Upper lobe of left lung (tissue), 6 donors: Measurements from ENCODE around the gene TRAFD1. TPM values are rescaled to one million over a fixed set of nuclear protein-coding genes. Genes with fewer than 3 reads are reported as not detected.

Experiments
- ATAC-seq, 2 donors: fragments of 200-7000 bp; cut with Tn5 transposase; one replicate each; pipeline ENCODE4 v1.9.1; 2022; ENCODE audit warnings: mild to moderate bottlenecking in 2 of 2, moderate library complexity in 2 of 2; ENCODE audit not compliant: low FRiP score in 2 of 2
- DNase-seq, 2 donors: peaks; one replicate each; pipeline ENCODE4 v3.0.0-alpha.2; 2019 to 2020
- H3K27ac ChIP-seq, 4 donors: fragments of 200-600 bp; sonication (generic); one replicate each; pipeline ENCODE4 v1.5.1; 2016 to 2019
- H3K27me3 ChIP-seq, 4 donors: fragments of 200-600 bp; sonication (generic); one replicate each; pipeline ENCODE4 v1.5.1; 2017 to 2019
- H3K36me3 ChIP-seq, 4 donors: fragments of 200-600 bp; sonication (generic); one replicate each; pipeline ENCODE4 v1.5.1; 2016 to 2019
- H3K4me1 ChIP-seq, 4 donors: fragments of 200-600 bp; sonication (generic); one replicate each; pipeline ENCODE4 v1.5.1; 2018 to 2019
- H3K4me3 ChIP-seq, 4 donors: fragments of 200-600 bp; sonication (generic); one replicate each; pipeline ENCODE4 v1.5.1; 2017 to 2019; ENCODE audit warnings: mild to moderate bottlenecking in 2 of 4, moderate library complexity in 1 of 4
- H3K9me3 ChIP-seq, 4 donors: fragments of 200-600 bp; sonication (generic); one replicate each; pipeline ENCODE4 v1.5.1; 2018 to 2019
- CTCF ChIP-seq, 6 experiments: fragments of 450-650 bp in 4 of 6; fragments of 200-600 bp in 2 of 6; sonication (generic) in 2 of 6; IDR thresholded peaks; one replicate each; pipeline ENCODE4 v1.5.1; 2016 to 2019; ENCODE audit warnings: antibody characterized with exemption in 6 of 6
- EP300 ChIP-seq, 4 donors: sonication (generic); formaldehyde crosslinking; IDR thresholded peaks; one replicate each; pipeline ENCODE4 v1.5.1; 2017; ENCODE audit warnings: antibody characterized with exemption in 4 of 4, control low read depth in 2 of 4
- POLR2A ChIP-seq, 4 donors: fragments of 450-650 bp; IDR thresholded peaks; one replicate each; pipeline ENCODE4 v1.5.1; 2016 to 2017; ENCODE audit warnings: antibody characterized with exemption in 4 of 4, mild to moderate bottlenecking in 2 of 4
- POLR2AphosphoS5 ChIP-seq, 2 donors: sonication (generic); formaldehyde crosslinking; IDR thresholded peaks; one replicate each; pipeline ENCODE4 v1.5.1; 2017; ENCODE audit warnings: antibody characterized with exemption in 2 of 2
- WGBS, 2 donors: methylation state at CpG; one replicate each; pipeline ENCODE4 v1.1.5; 2017 to 2018; 5-methylcytosine and 5-hydroxymethylcytosine counted together
- total RNA-seq, 6 donors: library from RNA; depleted of rRNA in 4 of 6; stranded (reverse); fragments of >200 nt in 4 of 6; gene quantifications; one replicate each; pipeline versions ENCODE4 v1.1.0 to v1.2.1, GENCODE V29; 2016 to 2021
- donor health status: DM: no; HTN: no; CAD: no; lungs with moderate emphysema.
- donor health status: DM: no; HTN: yes; CAD: no; lungs with severe emphysema.

The TRAFD1 gene
- total RNA-seq, 6 donors from 2014 or later, result 36.9 to 75.4 (median 42.6) TPM

- peak in 1 of 2 donors; percentile 83 for DNase-seq
- no peak for TF ChIP-seq POLR2A (IDR thresholded peaks at IDR 0.05)
- TF ChIP-seq POLR2AphosphoS5 (IDR thresholded peaks at IDR 0.05), result peak; percentile 52 to 55
- no peak for TF ChIP-seq EP300 (IDR thresholded peaks at IDR 0.05)
- no peak for TF ChIP-seq CTCF (IDR thresholded peaks at IDR 0.05)
- Histone ChIP-seq H3K9me3 (no peaks in the 10 kb centered on the region), H3K36me3 (no peaks in the 10 kb centered on the region), H3K27me3 (no peaks in the 10 kb centered on the region), H3K4me1 (peaks cover 22 to 34% (median 27%) of the 10 kb centered on the region in 4 donors), H3K4me3 (no peak overlapping the region), H3K27ac (peak overlapping the region; percentile 28 to 72 (median 34))
- ATAC-seq, result peak; percentile 38 to 72
- 75% methylated on average over 11 of the region's 11 CpGs for WGBS, 2 donors
Measured at GRCh38 chr12:112121780-112122565, 3.4 kb upstream of the TRAFD1 start.

- ATAC-seq, result no peak
- peaks cover 28 to 40% (median 34%) of the 10 kb centered on the region in 4 donors for H3K4me1 ChIP-seq
Measured at GRCh38 chr12:112122823-112123690, 2.3 kb upstream of the TRAFD1 start.

GRCh38 chr12:112124918-112125249 lies 476 bp upstream of the TRAFD1 start:
- DNase-seq (no peak), ATAC-seq (no peak)
- no peaks in the 10 kb centered on the region for H3K27me3 ChIP-seq
- H3K36me3 ChIP-seq, result no peaks in the 10 kb centered on the region
- peak overlapping the region in 1 of 4 donors; percentile 99 for H3K27ac ChIP-seq
- whole genome bisulfite sequencing, 2 donors, result 4 to 8% methylated on average over 1 of the region's 1 CpG
- H3K4me1 ChIP-seq, result peaks cover 42 to 59% (median 45%) of the 10 kb centered on the region in 4 donors
- no peaks in the 10 kb centered on the region for H3K9me3 ChIP-seq
- peak overlapping the region in 2 of 4 donors; percentile 97 to 98 for H3K4me3 ChIP-seq
- TF ChIP-seq EP300 (IDR thresholded peaks at IDR 0.05), result no peak

More at GRCh38 chr12:112122823-112123690, 2.3 kb upstream of the TRAFD1 start:
- no peaks in the 10 kb centered on the region for H3K9me3 ChIP-seq
- H3K4me3 ChIP-seq, result no peak overlapping the region
- no peaks in the 10 kb centered on the region for H3K27me3 ChIP-seq
- 68 to 69% methylated on average over 12 of the region's 12 CpGs for WGBS, 2 donors
- H3K27ac ChIP-seq, result peak overlapping the region in 3 of 4 donors; percentile 28 to 72 (median 28)
- DNase-seq, result peak in 1 of 2 donors; percentile 11
- no peaks in the 10 kb centered on the region for H3K36me3 ChIP-seq
- TF ChIP-seq POLR2AphosphoS5 (IDR thresholded peaks at IDR 0.05), result no peak
- no peak for TF ChIP-seq CTCF (IDR thresholded peaks at IDR 0.05)
- TF ChIP-seq POLR2A (IDR thresholded peaks at IDR 0.05), result no peak
- no peak for TF ChIP-seq EP300 (IDR thresholded peaks at IDR 0.05)

- no peaks in the 10 kb centered on the region for H3K9me3 ChIP-seq
- WGBS, 2 donors, result 2% methylated on average over 21 to 25 of the region's 25 CpGs
- H3K27me3 ChIP-seq, result no peaks in the 10 kb centered on the region
- DNase-seq, result peak; percentile 21 to 61
- peak overlapping the region; percentile 92 to 99 (median 96) for H3K27ac ChIP-seq
- no peak for ATAC-seq
- TF ChIP-seq CTCF (IDR thresholded peaks at IDR 0.05) (no peak), EP300 (IDR thresholded peaks at IDR 0.05) (no peak), POLR2AphosphoS5 (IDR thresholded peaks at IDR 0.05) (no peak), POLR2A (IDR thresholded peaks at IDR 0.05) (no peak)
- peak overlapping the region; percentile 77 to 98 (median 94) for H3K4me3 ChIP-seq
- no peaks in the 10 kb centered on the region for H3K36me3 ChIP-seq
- peaks cover 48 to 70% (median 55%) of the 10 kb centered on the region in 4 donors for H3K4me1 ChIP-seq
Measured at GRCh38 chr12:112126000-112126438, 659 bp downstream of the TRAFD1 start.

- WGBS, 2 donors, result 63 to 79% methylated on average over 7 of the region's 7 CpGs
- Histone ChIP-seq H3K27me3 (no peaks in the 10 kb centered on the region), H3K27ac (peak overlapping the region; percentile 11 to 99 (median 92)), H3K36me3 (no peaks in the 10 kb centered on the region), H3K4me3 (peak overlapping the region in 3 of 4 donors; percentile 77 to 97 (median 90)), H3K9me3 (no peaks in the 10 kb centered on the region), H3K4me1 (peaks cover 56 to 74% (median 62%) of the 10 kb centered on the region in 4 donors)
- TF ChIP-seq POLR2AphosphoS5 (IDR thresholded peaks at IDR 0.05), result no peak
- TF ChIP-seq POLR2A (IDR thresholded peaks at IDR 0.05), result no peak
- no peak for TF ChIP-seq CTCF (IDR thresholded peaks at IDR 0.05)
- no peak for TF ChIP-seq EP300 (IDR thresholded peaks at IDR 0.05)
- DNase-seq, result peak in 1 of 2 donors; percentile 14
- no peak for ATAC-seq
Measured at GRCh38 chr12:112126911-112127310, 1.6 kb downstream of the TRAFD1 start.
